OCI-LY3 (cell line): Measurements from ENCODE around the gene FOCAD.

Source experiments
- EZH2phosphoT487 ChIP-seq: fragments of 200-600 bp; shearing (Covaris generic); IDR thresholded peaks from 2 replicates; pipeline ENCODE4 v1.6.1; 2018; ENCODE audit warnings: antibody characterized with exemption, mixed run types, low read depth
- TF ChIP-seq, protein P1 (sequence below): fragments of 200-600, 300-600 bp; sonication (generic); IDR thresholded peaks from 2 replicates; pipeline ENCODE4 v1.5.1; 2014; ENCODE audit warnings: antibody characterized with exemption, low read length, low read depth

DNA sequence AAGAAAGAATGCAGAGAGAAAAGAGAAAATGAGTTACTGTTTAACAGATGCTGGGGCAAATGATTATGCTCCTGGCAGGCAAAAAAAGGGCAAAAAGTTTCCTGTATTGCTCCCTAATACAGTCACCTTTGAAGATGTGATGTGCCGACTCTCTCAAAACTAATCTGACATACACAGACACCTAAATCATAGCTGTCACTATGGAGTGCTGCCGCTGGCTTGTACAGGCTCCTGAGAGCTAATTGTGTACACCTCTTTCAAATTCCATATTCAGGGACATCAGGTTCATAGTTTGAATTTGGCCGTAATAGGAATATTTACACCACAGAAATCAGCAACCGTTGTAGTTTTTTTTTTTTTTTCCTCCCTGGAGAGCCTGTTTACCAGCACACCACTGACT lies 12.4 kb upstream of the FOCAD start:
- TF ChIP-seq, protein P1, sequence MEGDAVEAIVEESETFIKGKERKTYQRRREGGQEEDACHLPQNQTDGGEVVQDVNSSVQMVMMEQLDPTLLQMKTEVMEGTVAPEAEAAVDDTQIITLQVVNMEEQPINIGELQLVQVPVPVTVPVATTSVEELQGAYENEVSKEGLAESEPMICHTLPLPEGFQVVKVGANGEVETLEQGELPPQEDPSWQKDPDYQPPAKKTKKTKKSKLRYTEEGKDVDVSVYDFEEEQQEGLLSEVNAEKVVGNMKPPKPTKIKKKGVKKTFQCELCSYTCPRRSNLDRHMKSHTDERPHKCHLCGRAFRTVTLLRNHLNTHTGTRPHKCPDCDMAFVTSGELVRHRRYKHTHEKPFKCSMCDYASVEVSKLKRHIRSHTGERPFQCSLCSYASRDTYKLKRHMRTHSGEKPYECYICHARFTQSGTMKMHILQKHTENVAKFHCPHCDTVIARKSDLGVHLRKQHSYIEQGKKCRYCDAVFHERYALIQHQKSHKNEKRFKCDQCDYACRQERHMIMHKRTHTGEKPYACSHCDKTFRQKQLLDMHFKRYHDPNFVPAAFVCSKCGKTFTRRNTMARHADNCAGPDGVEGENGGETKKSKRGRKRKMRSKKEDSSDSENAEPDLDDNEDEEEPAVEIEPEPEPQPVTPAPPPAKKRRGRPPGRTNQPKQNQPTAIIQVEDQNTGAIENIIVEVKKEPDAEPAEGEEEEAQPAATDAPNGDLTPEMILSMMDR, result no peak
- TF ChIP-seq EZH2phosphoT487, result no peak
